ENCODE data around the gene SPTBN4.

SPTBN4 gene

DNA sequence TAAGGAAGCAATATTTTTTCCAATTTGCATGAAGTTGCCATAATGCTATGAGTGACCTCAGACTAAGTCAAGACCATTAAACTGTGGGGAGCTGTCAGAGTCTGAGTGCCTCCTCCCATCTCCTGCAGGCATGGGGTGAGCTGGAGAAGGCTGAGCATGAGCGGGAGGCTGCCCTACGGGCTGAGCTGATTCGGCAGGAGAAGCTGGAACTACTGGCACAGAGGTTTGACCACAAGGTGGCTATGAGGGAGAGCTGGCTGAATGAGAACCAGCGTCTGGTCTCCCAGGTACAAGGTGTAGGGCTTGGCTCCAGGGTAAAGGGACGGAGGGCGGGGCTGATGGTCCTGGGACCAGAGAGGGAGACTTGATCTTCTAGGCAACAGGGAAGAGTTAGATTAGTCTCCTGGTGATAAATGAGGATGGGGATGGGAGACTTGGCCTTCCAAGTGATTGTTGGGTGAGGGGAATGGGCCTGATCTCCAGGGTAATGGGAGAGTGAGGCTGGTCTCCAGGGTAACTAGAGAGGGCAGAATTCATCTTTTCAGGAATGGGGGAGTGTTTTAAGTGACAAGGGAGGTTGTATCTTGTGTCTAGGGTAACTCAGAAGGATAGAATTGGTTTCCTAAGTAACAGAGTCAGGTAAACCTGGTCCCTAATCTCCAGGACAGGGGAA, 36.0 kb downstream of the SPTBN4 start:
- POLR2A ChIA-PET = no interaction called here
- DNase-seq (ENCODE audit: extremely low spot score) = peak; percentile 16
- TF ChIP-seq, protein P1, sequence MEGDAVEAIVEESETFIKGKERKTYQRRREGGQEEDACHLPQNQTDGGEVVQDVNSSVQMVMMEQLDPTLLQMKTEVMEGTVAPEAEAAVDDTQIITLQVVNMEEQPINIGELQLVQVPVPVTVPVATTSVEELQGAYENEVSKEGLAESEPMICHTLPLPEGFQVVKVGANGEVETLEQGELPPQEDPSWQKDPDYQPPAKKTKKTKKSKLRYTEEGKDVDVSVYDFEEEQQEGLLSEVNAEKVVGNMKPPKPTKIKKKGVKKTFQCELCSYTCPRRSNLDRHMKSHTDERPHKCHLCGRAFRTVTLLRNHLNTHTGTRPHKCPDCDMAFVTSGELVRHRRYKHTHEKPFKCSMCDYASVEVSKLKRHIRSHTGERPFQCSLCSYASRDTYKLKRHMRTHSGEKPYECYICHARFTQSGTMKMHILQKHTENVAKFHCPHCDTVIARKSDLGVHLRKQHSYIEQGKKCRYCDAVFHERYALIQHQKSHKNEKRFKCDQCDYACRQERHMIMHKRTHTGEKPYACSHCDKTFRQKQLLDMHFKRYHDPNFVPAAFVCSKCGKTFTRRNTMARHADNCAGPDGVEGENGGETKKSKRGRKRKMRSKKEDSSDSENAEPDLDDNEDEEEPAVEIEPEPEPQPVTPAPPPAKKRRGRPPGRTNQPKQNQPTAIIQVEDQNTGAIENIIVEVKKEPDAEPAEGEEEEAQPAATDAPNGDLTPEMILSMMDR (IDR thresholded peaks at IDR 0.05; ENCODE audit: control extremely low read depth, extremely low read depth, low read depth, missing control alignments) = no peak
- CTCF ChIA-PET = interaction anchor here (0.9 to 3.7 kb wide), 3 partner anchors 10 to 39 kb away, joined by 3 to 18 read pairs (median 3); partner anchors contain the start of genes BLVRB and SPTBN4

GRCh38 chr19:40503320-40503695, 36.5 kb downstream of the SPTBN4 start:
- DNase-seq (ENCODE audit: extremely low spot score) = peak; percentile 8
- ChIA-PET POLR2A (no interaction called here), CTCF (interaction anchor here (0.9 kb wide), 1 partner anchor 10 kb away, joined by 3 read pairs; no protein-coding TSS in a partner anchor)
- TF ChIP-seq, protein P1 (IDR thresholded peaks at IDR 0.05; ENCODE audit: control extremely low read depth, extremely low read depth, low read depth, missing control alignments) = no peak

DNA sequence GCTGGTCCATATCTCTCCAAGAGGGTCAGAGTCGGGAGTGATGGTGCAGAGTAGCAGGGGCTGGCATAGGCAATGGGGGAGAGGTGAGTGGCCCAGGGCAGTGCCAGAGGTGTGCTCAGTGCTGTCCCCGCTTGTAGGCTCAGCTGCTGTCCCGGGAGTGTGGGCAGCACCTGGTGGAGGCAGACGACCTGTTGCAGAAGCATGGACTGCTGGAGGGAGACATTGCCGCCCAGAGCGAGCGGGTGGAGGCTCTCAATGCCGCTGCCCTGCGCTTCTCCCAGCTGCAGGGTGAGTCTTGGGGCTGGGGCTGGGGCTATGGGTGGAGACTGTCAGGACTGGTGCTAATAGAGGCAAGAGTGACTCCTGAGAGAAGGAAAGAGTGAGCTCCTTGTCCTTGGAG, 39.3 kb downstream of the SPTBN4 start:
- POLR2A ChIA-PET = no interaction called here
- DNase-seq (ENCODE audit: extremely low spot score) = no peak

GRCh38 chr19:40507892-40508291, 41.1 kb downstream of the SPTBN4 start:
- POLR2A ChIA-PET = no interaction called here
- CTCF ChIA-PET = no interaction called here
- TF ChIP-seq, protein P1 (IDR thresholded peaks at IDR 0.05; ENCODE audit: control extremely low read depth, extremely low read depth, low read depth, missing control alignments) = no peak
- no peak for DNase-seq (ENCODE audit: extremely low spot score)

More for the DNA sequence above, 39.3 kb downstream of the SPTBN4 start:
- CTCF ChIA-PET = interaction anchor here (1.5 kb wide), 1 partner anchor 42 kb away, joined by 3 read pairs; no protein-coding TSS in a partner anchor
- TF ChIP-seq, protein P1 (IDR thresholded peaks at IDR 0.05; ENCODE audit: control extremely low read depth, extremely low read depth, low read depth, missing control alignments) = no peak

DNA sequence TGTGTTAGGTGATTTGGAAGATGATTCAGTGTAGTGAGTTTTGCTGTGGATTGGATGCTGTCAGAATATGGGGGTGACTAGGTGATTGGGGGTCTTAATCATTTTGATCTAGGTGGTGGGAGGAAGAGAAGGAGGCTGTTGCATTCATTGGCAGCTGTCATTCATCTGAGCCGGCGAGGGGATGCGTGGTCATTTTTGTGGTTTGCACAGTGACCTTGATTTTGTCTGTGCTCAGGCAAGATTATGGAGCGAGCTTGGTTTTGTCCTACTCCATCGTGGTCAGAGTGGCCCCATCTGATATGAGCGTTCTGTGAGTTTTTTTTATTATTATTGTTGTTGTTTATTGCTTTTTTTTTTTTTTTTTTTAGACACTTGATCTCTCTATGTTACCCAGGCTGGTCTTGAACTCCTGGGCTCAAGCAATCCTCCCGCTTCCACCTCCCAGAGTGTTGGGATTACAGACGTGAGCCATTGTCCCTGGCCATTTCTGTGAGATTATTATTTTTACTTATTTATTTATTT, 42.0 kb downstream of the SPTBN4 start:
- TF ChIP-seq, protein P1 (IDR thresholded peaks at IDR 0.05; ENCODE audit: control extremely low read depth, extremely low read depth, low read depth, missing control alignments) = no peak
- POLR2A ChIA-PET = no interaction called here
- no peak for DNase-seq (ENCODE audit: extremely low spot score)
- CTCF ChIA-PET = no interaction called here

DNA sequence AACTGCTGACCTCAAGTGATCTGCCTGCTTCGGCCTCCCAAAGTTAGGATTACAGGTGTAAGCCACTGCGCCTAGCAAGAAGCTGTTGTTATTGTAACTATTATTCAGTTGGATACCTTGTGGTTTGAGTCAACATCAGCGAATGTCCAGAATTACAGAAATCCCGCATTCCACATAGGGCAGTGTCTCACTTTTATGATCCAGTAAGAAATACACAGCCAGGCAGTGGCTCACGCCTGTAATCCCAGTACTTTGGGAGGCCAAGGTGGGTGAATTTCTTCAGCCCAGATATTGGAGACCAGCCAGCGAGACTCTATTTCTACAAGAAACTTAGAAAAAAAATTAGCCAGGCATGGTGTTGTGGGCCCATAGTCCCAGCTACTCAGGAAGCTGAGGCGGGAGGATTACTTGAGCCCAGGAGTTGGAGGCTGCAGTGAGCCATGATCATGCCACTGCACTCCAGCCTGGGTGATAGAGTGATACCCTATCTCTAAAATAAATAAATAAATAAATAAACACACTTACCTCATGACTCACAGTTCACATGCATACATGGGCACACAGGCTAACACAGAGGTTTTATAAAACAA, 43.8 kb downstream of the SPTBN4 start:
- ChIA-PET POLR2A (no interaction called here), CTCF (no interaction called here)
- TF ChIP-seq, protein P1 (IDR thresholded peaks at IDR 0.05; ENCODE audit: control extremely low read depth, extremely low read depth, low read depth, missing control alignments) = no peak
- no peak for DNase-seq (ENCODE audit: extremely low spot score)
